GM04503 (cell line): ENCODE measurements around the gene ADGRG3.
A peak's percentile ranks its signal among the peaks of the same experiment; 100 is the strongest.

Experiments
- DNase-seq: peaks from one replicate; pipeline ENCODE4 v3.0.0-alpha.2; 2012; ENCODE audit warnings: low read depth

Gene ADGRG3

GRCh38 chr16:57736419-57737351 is 68.6 kb downstream of the ADGRG3 start:
- DNase-seq: peak; percentile 52

- DNase-seq: no peak
Measured at GRCh38 chr16:57738844-57739243, 70.7 kb downstream of the ADGRG3 start.
